Esophagus muscularis mucosa (tissue), 4 donors: ENCODE data around the gene FUNDC1. TPM values are rescaled to one million over a fixed set of nuclear protein-coding genes. Genes with fewer than 3 reads are reported as not detected.

Experiments
- DNase-seq: peaks from one replicate; pipeline ENCODE4 v3.0.0-alpha.2; 2017; ENCODE audit errors: extremely low spot score
- H3K27ac ChIP-seq, 4 donors: fragments of 200-600 bp; sonication (generic); replicated peaks in 1 of 4; 1 replicate in 3 of 4; 2 replicates in 1 of 4; pipeline ENCODE4 v1.5.1; 2016 to 2019; ENCODE audit warnings: mild to moderate bottlenecking in 1 of 4
- H3K27me3 ChIP-seq, 4 donors: fragments of 200-600 bp; sonication (generic); one replicate each; pipeline versions ENCODE4 v1.5.1 to v1.6.0; 2016 to 2019
- H3K36me3 ChIP-seq, 4 donors: fragments of 200-600 bp; sonication (generic); one replicate each; pipeline ENCODE4 v1.5.1; 2016 to 2019
- H3K4me1 ChIP-seq, 4 donors: fragments of 200-600 bp; sonication (generic); one replicate each; pipeline ENCODE4 v1.5.1; 2016 to 2019
- H3K4me3 ChIP-seq, 4 donors: fragments of 200-600 bp; sonication (generic); 1 replicate in 2 of 4; 2 replicates in 2 of 4; pipeline ENCODE4 v1.5.1; 2016 to 2019; ENCODE audit warnings: mild to moderate bottlenecking in 4 of 4, moderate library complexity in 1 of 4
- H3K9me3 ChIP-seq, 4 donors: fragments of 200-600 bp; sonication (generic); 1 replicate in 3 of 4; 2 replicates in 1 of 4; pipeline ENCODE4 v1.5.1; 2016 to 2019
- EP300 ChIP-seq: sonication (generic); formaldehyde crosslinking; IDR thresholded peaks from one replicate; pipeline ENCODE4 v1.6.1; 2017; ENCODE audit warnings: antibody characterized with exemption
- POLR2A ChIP-seq: fragments of 450-650 bp; IDR thresholded peaks from one replicate; pipeline ENCODE4 v1.6.1; 2017; ENCODE audit warnings: antibody characterized with exemption, moderate library complexity, mild to moderate bottlenecking, low read depth
- POLR2AphosphoS5 ChIP-seq, 2 donors: sonication (generic); formaldehyde crosslinking; IDR thresholded peaks; one replicate each; pipeline ENCODE4 v1.6.1; 2017; ENCODE audit warnings: antibody characterized with exemption in 2 of 2
- WGBS: methylation state at CpG from one replicate; pipeline ENCODE4 v1.1.5; 2018; 5-methylcytosine and 5-hydroxymethylcytosine counted together
- intact Hi-C: fragments of 100-400 bp; cut with DNase I; formaldehyde crosslinking; loops from one replicate; pipeline ENCODE4 v1.15.1; 2023
- total RNA-seq, 4 donors: library from RNA; depleted of rRNA; stranded (reverse); fragments of >200 nt; gene quantifications; one replicate each; pipeline versions ENCODE4 v1.1.0 to v1.2.1, GENCODE V29; 2016
- TF ChIP-seq, protein P1 (sequence below), 3 experiments: fragments of 200-600 bp in 2 of 3; fragments of 450-650 bp in 1 of 3; sonication (generic) in 2 of 3; IDR thresholded peaks; one replicate each; pipeline ENCODE4 v1.5.1; 2017 to 2019; ENCODE audit warnings: antibody characterized with exemption in 3 of 3, mild to moderate bottlenecking in 2 of 3, moderate library complexity in 1 of 3

Gene FUNDC1
- total RNA-seq, 4 donors from 2014 or later = 7.3 to 11.4 (median 9.4) TPM

DNA sequence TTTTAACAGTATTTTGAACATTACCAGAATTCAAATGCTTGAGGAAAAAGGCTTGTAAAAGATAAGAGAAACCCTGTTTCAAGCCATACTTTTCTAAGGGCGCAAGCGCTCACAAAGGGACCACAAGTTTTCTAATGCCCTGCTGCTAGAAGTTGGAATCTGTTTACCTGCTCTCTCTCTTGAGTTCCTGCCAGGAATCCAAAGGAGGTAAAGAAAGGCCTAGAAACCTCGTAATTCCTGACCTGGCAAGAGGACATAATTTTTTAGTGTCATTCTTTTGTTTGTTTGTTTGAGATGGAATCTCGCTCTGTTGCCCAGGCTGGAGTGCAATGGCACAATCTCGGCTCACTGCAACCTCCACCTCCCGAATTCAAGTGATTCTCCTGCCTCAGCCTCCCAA, 1.4 kb upstream of the FUNDC1 start:
- Histone ChIP-seq H3K9me3 (no peaks in the 10 kb centered on the region), H3K36me3 (no peaks in the 10 kb centered on the region), H3K27me3 (no peaks in the 10 kb centered on the region), H3K4me1 (peaks cover 11 to 27% (median 24%) of the 10 kb centered on the region in 4 donors), H3K4me3 (no peak overlapping the region), H3K27ac (no peak overlapping the region)
- TF ChIP-seq POLR2A = no peak
- TF ChIP-seq, protein P1, sequence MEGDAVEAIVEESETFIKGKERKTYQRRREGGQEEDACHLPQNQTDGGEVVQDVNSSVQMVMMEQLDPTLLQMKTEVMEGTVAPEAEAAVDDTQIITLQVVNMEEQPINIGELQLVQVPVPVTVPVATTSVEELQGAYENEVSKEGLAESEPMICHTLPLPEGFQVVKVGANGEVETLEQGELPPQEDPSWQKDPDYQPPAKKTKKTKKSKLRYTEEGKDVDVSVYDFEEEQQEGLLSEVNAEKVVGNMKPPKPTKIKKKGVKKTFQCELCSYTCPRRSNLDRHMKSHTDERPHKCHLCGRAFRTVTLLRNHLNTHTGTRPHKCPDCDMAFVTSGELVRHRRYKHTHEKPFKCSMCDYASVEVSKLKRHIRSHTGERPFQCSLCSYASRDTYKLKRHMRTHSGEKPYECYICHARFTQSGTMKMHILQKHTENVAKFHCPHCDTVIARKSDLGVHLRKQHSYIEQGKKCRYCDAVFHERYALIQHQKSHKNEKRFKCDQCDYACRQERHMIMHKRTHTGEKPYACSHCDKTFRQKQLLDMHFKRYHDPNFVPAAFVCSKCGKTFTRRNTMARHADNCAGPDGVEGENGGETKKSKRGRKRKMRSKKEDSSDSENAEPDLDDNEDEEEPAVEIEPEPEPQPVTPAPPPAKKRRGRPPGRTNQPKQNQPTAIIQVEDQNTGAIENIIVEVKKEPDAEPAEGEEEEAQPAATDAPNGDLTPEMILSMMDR (IDR thresholded peaks at IDR 0.05) = no peak
- intact Hi-C loops = loop anchor here (10.0 kb wide), 1 partner anchor 331 kb away; the partner anchor contains the start of gene KDM6A
- no peak for DNase-seq
- WGBS = 94% methylated on average over 6 of the region's 6 CpGs

DNA sequence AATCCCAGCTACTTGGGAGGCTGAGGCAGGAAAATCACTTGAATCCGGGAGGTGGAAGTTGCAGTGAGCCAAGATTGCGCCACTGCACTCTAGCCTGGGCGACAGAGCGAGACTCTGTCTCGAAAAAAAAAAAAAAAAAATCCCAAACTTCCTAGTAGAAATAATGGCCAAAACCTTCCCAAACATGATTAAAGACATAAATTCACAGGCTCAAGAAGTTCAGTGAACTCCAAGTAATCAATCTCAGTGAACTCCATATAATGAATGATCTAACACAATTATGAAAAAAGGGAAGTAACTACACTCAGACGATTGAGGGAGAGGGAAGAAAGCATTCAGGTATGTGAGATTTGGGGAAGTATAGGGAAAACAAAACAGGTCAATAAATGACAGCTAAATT, 6.5 kb downstream of the FUNDC1 start:
- Histone ChIP-seq H3K27ac (no peak overlapping the region), H3K9me3 (no peaks in the 10 kb centered on the region), H3K27me3 (no peaks in the 10 kb centered on the region), H3K4me1 (peaks cover 3 to 17% (median 10%) of the 10 kb centered on the region in 4 donors), H3K4me3 (no peak overlapping the region), H3K36me3 (peaks cover 0 to 15% (median 0%) of the 10 kb centered on the region in 4 donors)
- WGBS = 84% methylated on average over 6 of the region's 6 CpGs
- no peak for DNase-seq
- TF ChIP-seq POLR2A (no peak), EP300 (no peak)
- intact Hi-C loops = no loop called here

DNA sequence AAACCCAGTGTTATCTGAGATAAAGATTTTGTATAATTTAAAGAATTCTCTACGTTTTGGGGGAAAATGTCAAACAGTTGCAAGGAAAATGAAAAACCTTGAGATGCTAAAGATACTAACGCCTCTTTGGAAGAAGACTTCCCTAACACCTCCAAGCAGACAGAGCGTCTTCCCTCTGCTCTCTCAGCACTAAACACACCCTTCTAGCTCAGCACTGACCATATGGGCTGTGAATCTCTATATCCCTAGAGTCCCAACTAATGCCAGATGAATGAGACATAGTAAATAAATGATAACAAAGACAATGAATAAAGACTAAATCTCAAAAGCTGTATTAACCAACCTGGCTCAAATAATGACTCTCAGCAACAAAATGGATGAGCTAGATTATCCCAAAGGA, 13.3 kb downstream of the FUNDC1 start:
- Histone ChIP-seq H3K4me1 (no peaks in the 10 kb centered on the region), H3K27ac (no peak overlapping the region), H3K9me3 (no peaks in the 10 kb centered on the region), H3K4me3 (no peak overlapping the region), H3K27me3 (no peaks in the 10 kb centered on the region), H3K36me3 (no peaks in the 10 kb centered on the region)
- no peak for TF ChIP-seq POLR2AphosphoS5 (IDR thresholded peaks at IDR 0.05)
- TF ChIP-seq POLR2A = no peak
- no peak for TF ChIP-seq EP300
- TF ChIP-seq, protein P1 (IDR thresholded peaks at IDR 0.05) = no peak
- 67% methylated on average over 3 of the region's 3 CpGs for WGBS
- intact Hi-C loops = no loop called here
- DNase-seq = no peak

DNA sequence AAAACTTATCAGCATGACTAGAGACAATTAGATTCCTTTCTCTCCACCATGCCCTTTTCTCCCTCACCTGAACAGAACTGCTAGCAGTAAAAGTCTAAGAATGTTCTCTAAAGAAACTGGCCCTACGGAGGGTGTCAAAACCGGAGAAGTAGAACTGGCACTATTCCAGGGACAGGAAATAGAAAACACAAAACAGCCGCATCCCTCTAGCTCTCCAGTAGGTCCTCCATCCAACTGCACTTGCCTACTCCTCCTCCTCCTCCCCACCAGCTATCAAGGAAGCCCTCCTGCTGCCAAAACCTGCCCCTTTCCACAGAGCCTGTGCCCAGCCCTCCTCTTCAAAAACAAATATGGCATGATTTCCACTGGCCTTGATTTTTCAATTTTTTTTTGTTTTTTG, 28.4 kb downstream of the FUNDC1 start:
- 64% methylated on average over 3 of the region's 3 CpGs for WGBS

DNA sequence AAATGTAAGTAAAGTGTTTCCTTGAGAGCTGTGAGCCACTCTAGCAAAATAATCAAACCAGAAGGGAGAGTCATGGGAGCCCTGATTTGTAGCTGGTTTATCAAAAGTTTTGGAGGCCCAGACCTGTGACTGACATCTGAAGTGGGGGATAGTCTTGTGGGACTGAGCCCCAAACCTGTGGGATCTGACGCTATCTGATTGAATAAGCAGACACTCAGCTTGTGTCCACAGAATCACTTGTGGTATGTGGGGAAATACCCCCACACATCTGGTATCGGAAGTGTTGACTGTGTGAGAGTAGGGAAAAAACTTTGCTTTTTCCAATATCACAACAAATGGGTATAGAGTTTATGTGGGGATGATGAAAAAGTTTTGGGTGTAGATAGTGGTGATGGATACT, 35.4 kb downstream of the FUNDC1 start:
- no peak for DNase-seq
- WGBS = 87% methylated on average over 2 of the region's 2 CpGs
- Histone ChIP-seq H3K4me1 (no peaks in the 10 kb centered on the region), H3K9me3 (no peaks in the 10 kb centered on the region), H3K4me3 (no peak overlapping the region), H3K27me3 (no peaks in the 10 kb centered on the region), H3K27ac (no peak overlapping the region), H3K36me3 (no peaks in the 10 kb centered on the region)
- intact Hi-C loops = no loop called here
- TF ChIP-seq POLR2AphosphoS5 (IDR thresholded peaks at IDR 0.05) (no peak), POLR2A (no peak), EP300 (no peak)
- TF ChIP-seq, protein P1 (IDR thresholded peaks at IDR 0.05) = no peak

More for the DNA sequence above, 28.4 kb downstream of the FUNDC1 start:
- Histone ChIP-seq H3K4me3 (no peak overlapping the region), H3K4me1 (no peaks in the 10 kb centered on the region), H3K36me3 (no peaks in the 10 kb centered on the region), H3K9me3 (no peaks in the 10 kb centered on the region), H3K27me3 (no peaks in the 10 kb centered on the region), H3K27ac (no peak overlapping the region)
- DNase-seq = no peak
- no peak for TF ChIP-seq EP300
- TF ChIP-seq POLR2AphosphoS5 (IDR thresholded peaks at IDR 0.05) = no peak
- TF ChIP-seq, protein P1 (IDR thresholded peaks at IDR 0.05) = no peak
- no peak for TF ChIP-seq POLR2A
- intact Hi-C loops = no loop called here
